M059J (cell line): ENCODE measurements around the gene PCTP. TPM values are rescaled to one million over a fixed set of nuclear protein-coding genes. Genes with fewer than 3 reads are reported as not detected.

ENCODE experiments used
- DNase-seq: peaks from one replicate; pipeline ENCODE4 v3.0.0-alpha.2; 2012; ENCODE audit warnings: low read depth
- total RNA-seq: library from RNA; depleted of rRNA; stranded (reverse); fragments of >200 nt; shearing (Covaris generic); gene quantifications from 2 replicates; pipeline ENCODE4 v1.2.3, GENCODE V29; 2014; rRNA removed

Gene PCTP
- total RNA-seq, result 13.4 and 16.8 TPM in 2 replicates

DNA sequence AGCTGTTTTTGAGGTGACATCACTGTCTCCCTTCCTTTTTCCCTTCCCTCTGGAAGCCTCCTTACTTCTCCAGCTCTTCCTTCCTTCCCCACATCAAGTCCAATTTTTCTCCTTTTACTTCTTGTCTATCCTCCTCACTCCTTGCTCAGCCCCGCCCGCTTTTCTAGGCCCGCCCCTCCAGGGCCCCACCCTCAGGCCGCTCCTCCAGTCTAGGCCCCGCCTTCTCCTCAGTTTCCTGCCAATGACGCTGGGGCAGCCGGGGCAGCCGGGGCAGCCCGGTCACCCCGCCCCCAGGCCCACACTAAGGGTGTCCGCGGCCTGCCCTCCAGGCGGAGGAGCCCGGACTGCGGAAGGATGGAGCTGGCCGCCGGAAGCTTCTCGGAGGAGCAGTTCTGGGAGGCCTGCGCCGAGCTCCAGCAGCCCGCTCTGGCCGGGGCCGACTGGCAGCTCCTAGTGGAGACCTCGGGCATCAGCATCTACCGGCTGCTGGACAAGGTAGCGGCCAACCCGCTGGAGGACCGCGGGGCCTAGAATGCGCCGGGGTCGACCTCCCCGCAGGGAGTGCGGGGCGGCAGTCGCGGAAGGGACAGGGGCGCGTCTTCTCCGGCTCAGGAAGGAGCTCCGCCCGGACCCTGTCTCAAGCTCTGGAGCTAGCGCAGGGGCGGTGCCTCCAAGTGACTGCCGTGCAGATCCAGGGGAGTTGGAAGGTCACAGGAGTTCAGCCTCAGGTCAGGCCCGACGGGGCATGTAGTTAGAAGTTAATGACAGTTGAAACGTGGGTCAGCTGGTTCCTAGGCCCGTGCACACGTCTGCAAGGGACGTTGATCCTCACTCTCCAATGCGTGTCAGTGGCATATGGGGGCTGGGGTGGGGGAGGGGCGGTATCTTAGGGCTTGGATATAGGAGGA lies at the start of gene PCTP:
Gene PCTP, plus strand, starts transcription at position 302 of the 908 bp plus-strand sequence. Its CDS starts 53 bp downstream, at position 355.
- DNase-seq, result peak; percentile 93

DNA sequence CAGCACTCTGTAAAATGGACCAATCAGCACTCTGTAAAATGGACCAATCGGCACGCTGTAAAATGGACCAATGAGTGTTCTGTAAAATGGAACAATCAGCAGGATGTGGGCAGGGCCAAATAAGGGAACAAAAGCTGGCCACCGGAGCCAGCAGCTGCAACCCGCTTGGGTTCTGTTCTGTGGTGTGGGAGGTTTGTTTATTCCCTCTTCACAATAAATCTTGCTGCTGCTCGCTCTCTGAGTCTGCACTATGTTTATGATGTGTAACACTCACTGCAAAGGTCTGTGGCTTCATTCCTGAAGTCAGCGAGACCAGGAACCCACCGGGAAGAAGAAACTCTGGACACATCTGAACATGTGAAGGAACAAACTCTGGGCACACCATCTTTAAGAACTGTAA lies 48.7 kb upstream of the PCTP start:
- DNase-seq, result no peak

DNA sequence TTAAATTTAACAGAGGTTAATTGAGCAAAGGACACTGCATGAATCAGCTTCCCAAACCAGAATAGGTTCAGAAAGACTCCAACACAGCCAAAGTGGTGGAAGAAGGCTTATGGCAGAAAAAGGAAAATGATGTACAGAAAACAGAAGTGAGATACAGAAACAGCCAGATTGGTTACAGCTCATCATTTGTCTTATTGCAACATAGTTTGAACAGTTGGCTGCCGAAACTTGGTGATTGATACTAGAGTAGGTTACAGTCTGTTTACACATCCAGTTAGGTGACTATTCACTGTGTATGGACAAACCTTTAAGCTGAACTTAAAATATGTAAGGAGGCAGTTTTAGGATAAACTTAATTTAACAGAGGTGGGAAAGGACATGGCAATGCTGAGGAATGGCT lies 46.5 kb upstream of the PCTP start:
- no peak for DNase-seq

- DNase-seq, result peak; percentile 64
Observed at GRCh38 chr17:55705847-55706246, 45.0 kb upstream of the PCTP start.

DNA sequence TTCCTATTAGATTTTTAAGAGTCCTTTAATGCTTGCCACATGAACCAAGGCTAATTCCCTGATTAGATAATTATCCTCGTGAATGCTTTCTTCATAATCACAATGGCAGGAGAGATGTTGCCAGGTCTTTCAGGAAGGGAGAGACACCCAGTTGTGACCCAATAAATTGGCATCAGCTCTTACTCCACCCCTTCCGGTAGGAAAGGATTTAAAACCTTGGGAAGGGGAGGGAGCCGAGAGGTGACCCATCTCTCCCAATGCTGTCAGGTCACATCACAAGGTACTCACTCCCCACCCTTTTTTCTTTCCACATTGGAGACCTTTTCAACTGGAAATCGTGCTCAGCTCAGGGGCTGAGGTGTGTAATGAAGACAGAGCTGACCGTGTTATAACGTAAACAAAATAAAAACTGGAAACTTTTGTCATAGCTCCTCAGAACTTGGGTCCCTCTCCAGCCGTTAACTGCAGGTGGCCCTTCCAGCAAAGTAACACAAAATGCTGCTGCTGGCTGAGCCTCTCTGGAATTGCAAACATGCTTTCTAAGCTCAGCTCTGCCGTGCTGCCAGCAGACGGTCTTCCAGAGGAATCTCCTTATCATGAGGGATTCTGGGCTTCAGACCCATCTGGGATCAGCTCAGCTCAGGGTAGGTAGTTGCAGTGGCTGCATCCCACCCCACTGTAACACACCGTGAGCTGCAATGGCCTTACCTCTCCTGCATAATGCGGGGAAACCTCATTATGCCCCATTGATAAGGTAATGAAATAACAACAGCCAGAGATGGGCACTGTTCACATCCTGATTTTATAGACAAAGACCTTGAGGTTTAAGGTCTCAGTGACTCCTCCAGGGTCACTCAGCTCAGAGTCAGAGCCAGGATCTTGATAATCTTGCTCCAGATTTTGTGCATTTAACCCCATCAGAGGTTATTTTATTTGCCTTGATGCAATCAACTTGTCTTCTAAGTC lies 43.8 kb upstream of the PCTP start:
- DNase-seq, result no peak

DNA sequence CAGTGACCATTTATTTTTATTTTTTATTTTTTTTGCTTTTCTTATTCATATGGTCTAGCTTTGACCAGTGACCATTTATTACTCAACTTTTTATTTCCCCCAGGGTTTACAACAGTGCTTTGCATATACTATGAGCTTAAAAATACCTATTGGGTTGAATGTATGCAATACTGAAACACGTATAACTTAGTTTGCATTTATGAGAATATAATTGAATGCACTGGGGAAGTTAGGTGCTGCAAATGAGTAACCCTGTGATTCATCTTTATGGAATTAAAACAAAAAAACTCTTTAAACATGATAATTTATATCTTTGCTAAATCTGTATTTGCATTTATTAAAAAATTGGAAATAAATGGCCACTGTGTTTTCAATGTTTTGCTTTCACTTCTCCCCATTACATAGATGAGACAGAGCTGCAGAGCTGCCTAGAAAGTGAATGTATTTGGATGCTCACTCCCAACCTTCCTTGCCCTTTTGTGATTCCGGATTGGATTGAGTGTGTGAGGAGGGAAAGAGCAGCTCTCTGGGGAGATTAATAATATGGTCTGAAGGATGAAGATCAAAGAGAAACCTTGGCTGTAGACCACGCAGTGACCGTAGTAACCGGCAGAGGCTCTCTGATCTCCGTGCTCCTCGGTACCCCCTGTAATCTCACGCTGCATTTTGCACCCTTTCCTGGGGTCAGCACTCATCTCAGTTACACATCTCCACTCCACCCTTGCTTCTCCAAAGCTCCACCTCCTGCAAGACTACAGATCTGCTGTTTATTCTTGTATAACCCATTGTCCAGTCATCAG lies 42.5 kb upstream of the PCTP start:
- DNase-seq, result no peak

DNA sequence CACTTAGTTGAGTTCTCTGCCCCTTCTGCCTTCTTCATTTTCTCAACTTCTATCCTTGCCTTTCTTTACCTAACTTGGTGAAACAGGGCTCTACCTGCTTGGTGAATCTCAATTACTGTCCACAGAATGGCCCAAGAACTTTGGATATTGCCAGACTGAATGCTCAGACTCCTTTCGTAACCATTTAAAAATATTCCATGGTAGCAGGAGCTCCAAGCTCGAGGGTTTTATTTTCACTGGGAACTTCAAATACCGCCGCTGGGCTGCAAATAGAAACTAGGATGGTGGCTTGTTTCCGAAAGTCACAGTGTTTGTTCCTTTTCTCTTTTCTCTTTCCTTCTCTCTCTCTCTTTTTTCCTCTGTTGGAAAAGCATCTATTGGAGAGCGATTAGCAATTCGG lies 41.4 kb upstream of the PCTP start:
- DNase-seq, result no peak

- no peak for DNase-seq
Observed at GRCh38 chr17:55709984-55710383, 40.9 kb upstream of the PCTP start.

DNA sequence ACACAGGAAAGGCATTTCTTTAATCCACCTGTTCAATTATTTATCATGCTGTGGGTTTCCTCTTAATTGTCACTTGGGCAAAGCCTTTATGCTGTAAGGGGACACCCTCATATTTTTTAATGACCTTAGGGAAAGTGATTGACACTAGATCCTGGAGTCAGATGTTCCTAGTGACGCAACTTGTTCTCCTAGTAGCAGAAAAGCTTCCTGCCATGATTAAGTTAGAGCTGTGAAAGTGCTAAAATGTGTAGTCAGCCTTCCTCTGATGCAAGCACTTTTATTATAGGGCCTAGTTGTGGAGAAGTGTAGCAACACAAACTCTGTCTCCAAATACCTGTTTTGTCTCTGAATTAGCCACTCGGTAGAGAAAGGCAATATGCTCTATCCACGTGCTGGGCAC lies 40.4 kb upstream of the PCTP start:
- DNase-seq, result no peak

- no peak for DNase-seq
Observed at GRCh38 chr17:55710829-55711496, 39.9 kb upstream of the PCTP start.

DNA sequence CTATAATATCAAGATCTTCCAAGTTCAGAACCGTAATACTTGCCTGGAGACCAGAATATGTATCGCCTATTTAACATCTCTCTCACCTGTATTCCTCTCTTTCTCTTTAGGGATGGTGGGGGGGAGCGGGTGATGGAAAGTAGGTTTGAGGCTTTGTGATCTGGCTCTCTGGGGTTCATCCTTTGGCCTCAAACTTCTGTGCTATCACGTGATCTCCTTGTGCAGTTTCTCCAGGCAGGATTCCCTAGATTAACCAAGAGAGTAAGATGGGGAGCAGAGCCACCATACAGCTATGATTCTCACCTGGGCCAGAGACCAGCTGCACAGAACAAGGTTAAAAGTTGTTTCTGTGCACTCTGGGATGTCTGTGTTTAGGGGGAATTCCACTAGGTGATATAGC lies 33.4 kb upstream of the PCTP start:
- DNase-seq, result no peak

- DNase-seq, result peak; percentile 66
Observed at GRCh38 chr17:55717898-55718735, 32.7 kb upstream of the PCTP start.

GRCh38 chr17:55720919-55721836 lies 29.7 kb upstream of the PCTP start:
- DNase-seq, result no peak

DNA sequence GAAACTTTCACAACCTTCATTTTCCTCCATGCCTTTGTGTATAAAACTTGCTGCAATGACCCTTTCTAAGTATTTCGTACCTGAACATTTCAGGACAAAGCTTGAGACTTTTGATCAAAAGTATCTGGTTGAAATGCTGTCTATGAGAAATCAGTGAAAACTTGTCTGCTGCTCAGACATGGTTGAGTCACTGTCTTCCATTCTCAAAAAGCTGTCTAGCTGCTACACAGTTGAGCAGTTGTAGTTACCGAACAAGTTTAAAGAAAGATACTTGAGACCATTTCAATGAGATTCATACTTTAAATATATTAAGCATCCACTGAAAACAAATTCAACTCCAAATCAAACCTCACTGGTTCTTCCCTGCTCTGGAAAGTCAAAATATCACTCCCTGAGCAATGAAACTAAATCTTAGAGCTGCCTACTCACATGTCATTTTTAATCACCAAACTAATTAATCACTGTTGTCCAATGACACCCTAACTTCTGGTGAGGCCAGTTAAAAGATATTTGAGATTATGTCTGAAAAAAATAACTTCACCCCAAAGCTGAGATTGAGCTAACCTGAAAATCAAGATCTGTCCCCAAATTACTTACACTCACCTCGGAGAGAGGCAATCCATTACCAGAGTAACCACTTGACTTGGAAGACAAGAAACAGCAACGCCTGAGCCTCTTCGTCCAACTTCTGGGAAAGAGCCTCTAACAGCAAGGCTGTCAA lies 28.7 kb upstream of the PCTP start:
- no peak for DNase-seq

GRCh38 chr17:55722742-55723487 lies 27.9 kb upstream of the PCTP start, which contains the start of gene TMEM100:
TSS of gene TMEM100 (minus strand) at chr17:55722864. CDS start at chr17:55721070, 1,794 bp downstream.
- DNase-seq, result peak; percentile 76

GRCh38 chr17:55723488-55723848 lies 27.4 kb upstream of the PCTP start:
- no peak for DNase-seq

- DNase-seq, result peak; percentile 88
Observed at GRCh38 chr17:55726440-55726839, 24.4 kb upstream of the PCTP start.

- no peak for DNase-seq
Observed at GRCh38 chr17:55727275-55727674, 23.6 kb upstream of the PCTP start.
